DND-41 (cell line): Measurements from ENCODE around the gene PADI4.
"Not testable (repeated sequence)": the region's sequence is repeated elsewhere in the genome, so short reads cannot be mapped to it uniquely, and the experiment has no call there.

Experiments used
- EZH2 ChIP-seq: IDR thresholded peaks from 3 replicates; pipeline ENCODE4 v1.6.1; 2012; ENCODE audit warnings: borderline replicate concordance, low read depth, mild to moderate bottlenecking, moderate library complexity, low read length, inconsistent platforms; ENCODE audit not compliant: severe bottlenecking
- TF ChIP-seq, protein P1 (sequence below): IDR thresholded peaks from 2 replicates; pipeline ENCODE4 v1.5.1; 2012; ENCODE audit warnings: borderline replicate concordance, low read length, moderate library complexity, mild to moderate bottlenecking; ENCODE audit not compliant: poor library complexity, severe bottlenecking; ENCODE audit errors: extremely low read depth

DNA sequence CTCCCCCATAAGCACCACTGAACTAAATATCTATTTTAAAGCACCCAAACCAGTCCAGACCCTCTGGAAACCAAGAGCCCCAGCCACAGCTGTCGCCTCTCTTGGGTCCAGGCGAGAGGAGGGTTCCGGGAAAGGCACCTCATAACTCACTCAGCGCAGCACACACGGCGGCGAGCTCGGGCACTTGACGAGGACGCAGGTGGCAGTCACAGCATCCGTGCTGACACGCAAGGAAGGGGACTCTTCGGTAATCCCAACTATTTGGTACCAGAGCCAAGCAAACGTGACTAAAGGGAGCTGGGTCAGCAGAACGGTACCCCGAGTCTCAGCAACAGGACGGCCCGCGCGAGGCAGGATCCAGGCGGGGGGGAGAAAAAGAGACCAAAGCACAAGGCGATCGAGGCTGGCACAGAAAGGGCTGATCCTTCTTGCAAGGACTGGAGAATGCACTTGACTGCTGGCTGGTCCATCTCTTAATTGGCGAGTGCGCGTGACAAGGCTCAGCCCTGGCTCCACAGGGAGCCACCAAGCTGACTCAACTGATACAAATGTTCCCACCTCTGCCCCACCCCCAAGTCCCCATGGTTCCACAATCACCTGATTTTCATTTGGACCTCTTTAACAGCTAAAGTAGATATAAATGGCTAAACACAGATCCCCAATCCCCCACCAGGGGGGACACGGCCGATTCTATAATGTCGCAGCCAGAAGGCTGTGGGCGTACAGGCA is 100.0 kb downstream of the PADI4 start:
- TF ChIP-seq, protein P1, sequence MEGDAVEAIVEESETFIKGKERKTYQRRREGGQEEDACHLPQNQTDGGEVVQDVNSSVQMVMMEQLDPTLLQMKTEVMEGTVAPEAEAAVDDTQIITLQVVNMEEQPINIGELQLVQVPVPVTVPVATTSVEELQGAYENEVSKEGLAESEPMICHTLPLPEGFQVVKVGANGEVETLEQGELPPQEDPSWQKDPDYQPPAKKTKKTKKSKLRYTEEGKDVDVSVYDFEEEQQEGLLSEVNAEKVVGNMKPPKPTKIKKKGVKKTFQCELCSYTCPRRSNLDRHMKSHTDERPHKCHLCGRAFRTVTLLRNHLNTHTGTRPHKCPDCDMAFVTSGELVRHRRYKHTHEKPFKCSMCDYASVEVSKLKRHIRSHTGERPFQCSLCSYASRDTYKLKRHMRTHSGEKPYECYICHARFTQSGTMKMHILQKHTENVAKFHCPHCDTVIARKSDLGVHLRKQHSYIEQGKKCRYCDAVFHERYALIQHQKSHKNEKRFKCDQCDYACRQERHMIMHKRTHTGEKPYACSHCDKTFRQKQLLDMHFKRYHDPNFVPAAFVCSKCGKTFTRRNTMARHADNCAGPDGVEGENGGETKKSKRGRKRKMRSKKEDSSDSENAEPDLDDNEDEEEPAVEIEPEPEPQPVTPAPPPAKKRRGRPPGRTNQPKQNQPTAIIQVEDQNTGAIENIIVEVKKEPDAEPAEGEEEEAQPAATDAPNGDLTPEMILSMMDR, result not testable (repeated sequence)
- not testable (repeated sequence) for TF ChIP-seq EZH2
